HuH-7.5 (cell line): ENCODE results near the gene COL6A5.

Source experiments
- DNase-seq: peaks from one replicate; pipeline ENCODE4 v3.0.0; 2011; ENCODE audit warnings: low spot score

The COL6A5 gene

DNA sequence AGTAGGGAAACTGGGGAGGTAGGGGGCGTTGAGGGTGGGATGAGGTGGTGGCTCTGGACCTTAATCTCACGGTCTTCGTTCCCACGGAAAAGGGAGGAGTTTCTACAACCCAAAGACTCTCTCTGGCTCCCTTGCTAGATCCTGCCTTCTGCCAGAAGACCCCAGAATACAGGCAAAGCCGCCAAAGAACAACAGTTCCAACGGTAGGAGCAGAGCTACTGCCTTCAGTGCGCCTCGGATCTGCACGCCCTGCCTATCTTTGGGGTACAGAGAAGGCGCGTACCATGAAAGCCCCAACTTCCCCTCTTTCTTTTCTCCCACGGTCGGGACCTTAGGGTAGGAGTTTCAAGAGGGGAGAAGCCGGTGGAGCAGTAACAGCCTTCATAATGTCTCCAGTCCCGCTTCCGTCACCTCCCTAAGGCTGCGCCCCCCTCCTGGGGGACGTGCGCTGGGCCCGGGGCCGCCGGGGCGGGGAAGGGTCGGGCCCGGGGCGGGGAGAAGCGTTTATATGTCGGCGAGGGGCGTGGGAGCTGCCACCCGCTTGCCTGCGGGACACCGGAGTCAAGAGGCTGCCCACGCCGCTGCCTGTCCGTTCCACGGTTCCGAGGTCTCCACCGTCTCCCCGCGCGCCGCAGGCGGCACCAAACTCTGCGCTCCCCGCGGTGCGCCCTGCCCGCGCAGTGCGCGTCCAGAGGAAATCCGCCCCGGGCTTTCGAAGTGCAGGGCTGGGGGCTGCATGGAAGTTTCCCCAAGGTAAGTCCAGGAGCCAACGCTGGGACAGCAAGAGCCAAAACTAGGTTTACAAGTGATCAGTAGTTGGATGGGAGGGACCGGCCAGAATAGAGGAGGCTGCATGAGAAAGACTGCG is 171.4 kb downstream of the COL6A5 start, which contains the start of gene COL6A6:
TSS of gene COL6A6 (plus strand) at position 533 of the 868 bp plus-strand sequence. CDS start 43,188 bp downstream, outside the sequence.
- no peak for DNase-seq

DNA sequence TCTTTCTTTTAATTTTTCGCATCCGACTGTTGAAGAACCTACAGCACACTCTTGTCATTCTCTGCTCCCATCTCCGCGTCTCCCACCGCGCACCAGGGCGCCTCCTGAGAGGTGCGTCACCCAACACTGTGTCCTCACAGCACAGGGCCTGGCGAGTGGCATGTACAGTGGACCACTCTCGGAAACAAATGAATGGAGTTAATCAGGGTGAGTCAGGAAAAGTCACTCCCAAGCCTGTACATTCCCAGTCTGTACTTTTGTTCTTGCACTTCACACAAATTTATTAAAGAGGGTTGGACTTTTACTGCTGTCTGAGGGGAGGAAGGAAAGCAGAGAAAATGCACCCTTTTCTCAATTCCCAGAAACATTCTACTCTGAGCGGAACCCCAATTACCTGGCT is 172.1 kb downstream of the COL6A5 start:
- DNase-seq: no peak

DNA sequence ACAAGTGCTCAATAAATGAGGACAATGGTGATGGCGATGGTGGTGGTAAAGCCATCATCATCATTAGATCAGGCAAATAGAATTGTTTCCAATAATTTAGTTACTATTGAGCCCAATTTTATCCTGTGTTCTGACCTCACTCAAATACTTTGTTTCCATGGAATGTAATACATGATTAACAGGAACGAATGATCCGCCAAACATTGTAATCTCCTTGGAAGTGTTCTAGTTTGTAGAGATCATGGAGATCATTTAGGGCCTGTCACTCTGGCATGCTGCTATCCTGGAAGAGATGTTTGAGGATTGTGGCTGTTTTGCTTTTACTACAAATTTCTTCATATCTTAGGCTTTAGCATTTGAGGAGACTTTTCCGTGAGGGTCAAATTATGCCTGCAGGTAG is 174.3 kb downstream of the COL6A5 start:
- DNase-seq: no peak

DNA sequence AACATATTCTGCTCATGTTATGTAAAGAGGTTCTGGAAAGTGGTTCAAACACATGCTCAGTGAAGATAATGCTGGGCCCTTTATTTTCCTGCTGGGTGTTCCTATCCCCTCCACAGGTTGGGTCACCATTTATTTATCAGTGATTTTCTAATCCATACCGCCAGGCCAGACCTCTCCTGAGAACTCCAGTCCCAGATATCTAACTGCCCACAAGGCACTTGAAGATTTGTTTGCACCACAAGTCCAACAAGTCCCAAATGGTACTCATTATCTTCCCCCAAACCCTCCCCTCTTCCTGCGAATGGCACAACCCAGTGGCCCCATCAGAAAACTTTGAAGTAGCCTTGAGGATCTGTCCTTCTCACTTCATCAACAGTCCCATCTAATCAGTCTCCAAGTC is 176.9 kb downstream of the COL6A5 start:
- DNase-seq: no peak

DNA sequence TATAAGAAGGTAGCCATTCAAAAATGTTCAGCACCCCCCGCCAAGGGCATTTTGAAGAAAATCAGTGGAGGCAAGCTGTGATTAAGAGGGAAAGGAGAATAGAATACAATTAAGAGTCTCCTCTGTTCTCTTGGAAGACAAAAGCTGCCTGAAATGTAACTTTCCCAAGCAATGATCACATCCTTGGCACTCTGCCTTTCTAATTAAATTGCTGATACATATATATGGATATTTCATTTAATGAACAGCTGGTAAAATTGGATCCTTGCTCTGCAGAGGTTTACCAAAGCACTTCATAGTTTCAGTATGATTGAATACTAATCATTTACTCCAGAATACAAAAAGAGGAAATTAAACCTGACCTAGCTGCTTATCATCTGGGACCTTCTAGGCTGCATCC is 182.0 kb downstream of the COL6A5 start:
- DNase-seq: no peak

DNA sequence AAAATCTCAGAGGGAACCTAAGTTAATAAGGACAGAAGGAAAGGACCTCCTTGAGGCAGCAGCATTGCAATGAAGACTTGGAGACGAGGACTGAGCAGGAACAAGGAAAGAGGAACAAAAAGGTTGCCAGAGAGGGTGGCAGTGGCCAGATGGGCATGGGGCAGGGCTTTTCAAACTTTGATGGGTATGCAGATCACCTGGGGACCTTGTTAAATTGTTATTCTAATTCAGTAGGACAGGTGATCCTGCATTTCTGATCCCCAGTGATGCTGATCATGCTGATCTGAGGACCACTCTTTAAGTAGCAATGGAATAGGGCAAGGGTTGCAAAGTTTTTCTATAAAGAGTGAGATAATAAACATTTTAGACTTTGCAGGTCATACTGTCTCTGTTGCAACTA is 182.6 kb downstream of the COL6A5 start:
- no peak for DNase-seq

DNA sequence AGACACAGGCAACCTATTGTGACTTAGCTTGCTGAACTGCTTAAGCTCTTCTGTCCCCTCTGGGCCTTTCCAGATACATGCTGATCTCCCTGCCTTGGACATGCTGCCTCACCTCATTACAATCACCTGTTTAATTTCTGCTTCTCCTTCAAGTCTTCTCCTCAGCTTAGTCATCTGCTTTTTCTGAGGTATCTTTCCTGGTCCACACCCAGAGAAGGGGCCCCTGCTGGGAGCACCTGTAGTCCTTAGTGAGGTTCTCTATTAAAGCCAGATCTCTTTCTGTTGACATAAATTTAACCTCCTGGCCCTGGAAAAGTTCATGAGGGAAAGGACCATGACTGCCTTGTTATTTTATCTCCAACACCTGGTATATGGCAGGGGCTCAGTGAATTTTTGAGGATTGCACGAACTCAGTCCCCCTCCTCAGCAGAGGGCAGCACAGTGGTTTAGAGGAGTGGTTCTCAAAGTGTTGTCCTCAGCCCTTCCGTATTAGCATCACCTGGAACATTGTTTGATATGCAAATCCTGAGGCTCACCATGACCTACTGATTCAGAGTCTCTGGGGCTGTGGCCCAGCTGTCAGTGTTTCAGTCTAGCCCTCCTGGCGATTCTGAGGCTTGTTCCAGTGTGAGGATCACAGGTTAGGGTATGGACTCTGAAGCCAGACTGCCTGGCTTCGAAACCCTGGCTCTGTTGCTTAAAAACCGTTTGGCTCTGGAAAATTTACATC is 184.2 kb downstream of the COL6A5 start:
- no peak for DNase-seq

DNA sequence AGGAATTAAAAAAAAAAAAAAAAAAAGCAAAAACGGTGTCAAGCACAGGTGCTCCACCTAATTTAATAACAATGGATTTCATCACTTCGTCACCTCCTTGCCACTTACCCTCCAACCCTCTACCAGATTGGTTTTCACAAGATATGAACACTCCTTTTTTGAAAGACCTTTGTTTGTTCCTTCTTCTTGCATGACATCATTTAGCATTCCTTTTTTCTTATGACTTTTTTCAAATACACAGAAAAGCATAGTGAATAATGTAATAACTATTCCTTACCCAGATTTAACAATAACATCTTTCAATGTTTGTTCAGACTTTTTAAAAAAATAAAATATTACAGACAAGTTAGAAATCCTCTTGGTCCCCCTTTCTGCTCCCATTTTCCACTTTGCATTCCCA is 187.8 kb downstream of the COL6A5 start:
- no peak for DNase-seq
